OCI-LY1 (cell line): ENCODE measurements around the gene GUF1.

Experiments
- H2AFZ ChIP-seq: fragments of 200-600 bp; sonication (generic), shearing (Covaris generic); 2 replicates; pipeline ENCODE4 v1.6.0; 2014; ENCODE audit warnings: antibody characterized with exemption, mild to moderate bottlenecking, low read length
- H3F3A ChIP-seq: fragments of 200-600 bp; sonication (generic), shearing (Covaris generic); 2 replicates; pipeline ENCODE4 v1.6.0; 2014; ENCODE audit warnings: mild to moderate bottlenecking, antibody characterized with exemption, low read length, moderate library complexity; ENCODE audit not compliant: insufficient read depth
- H3K27ac ChIP-seq: fragments of 200-600 bp; sonication (generic); 2 replicates; pipeline ENCODE4 v1.5.1; 2014; ENCODE audit warnings: low read length, mixed run types, mild to moderate bottlenecking, low read depth; ENCODE audit not compliant: poor library complexity, severe bottlenecking
- H3K27me3 ChIP-seq: fragments of 200-600 bp; sonication (generic); 2 replicates; pipeline ENCODE4 v1.6.0; 2014; ENCODE audit warnings: antibody characterized with exemption, mild to moderate bottlenecking, low read length, moderate library complexity; ENCODE audit not compliant: insufficient read depth
- H3K36me3 ChIP-seq: fragments of 200-600 bp; sonication (generic); 2 replicates; pipeline ENCODE4 v1.6.1; 2014; ENCODE audit warnings: mild to moderate bottlenecking, antibody characterized with exemption, low read length, moderate library complexity, mixed read lengths; ENCODE audit not compliant: insufficient read depth
- H3K4me1 ChIP-seq: fragments of 200-600 bp; sonication (generic); 2 replicates; pipeline ENCODE4 v1.5.1; 2014; ENCODE audit warnings: mild to moderate bottlenecking, low read length, moderate library complexity; ENCODE audit not compliant: insufficient read depth, severe bottlenecking
- H3K4me2 ChIP-seq: fragments of 200-600 bp; sonication (generic), shearing (Covaris generic); 2 replicates; pipeline ENCODE4 v1.6.1; 2014; ENCODE audit warnings: low read length
- H3K4me3 ChIP-seq: fragments of 200-600 bp; sonication (generic); 2 replicates; pipeline ENCODE4 v1.5.1; 2014; ENCODE audit warnings: low read length, low read depth, mild to moderate bottlenecking, mixed read lengths; ENCODE audit not compliant: poor library complexity, severe bottlenecking
- H3K79me2 ChIP-seq: fragments of 200-600 bp; shearing (Covaris generic); 2 replicates; pipeline ENCODE4 v1.6.1; 2016; ENCODE audit warnings: mixed run types, low read length, mixed read lengths; ENCODE audit not compliant: insufficient read depth
- H3K9ac ChIP-seq: fragments of 200-600 bp; sonication (generic), shearing (Covaris generic); 2 replicates; pipeline ENCODE4 v1.6.1; 2014; ENCODE audit warnings: mild to moderate bottlenecking, low read length, mixed read lengths
- H3K9me2 ChIP-seq: fragments of 200-600 bp; sonication (generic), shearing (Covaris generic); 2 replicates; pipeline ENCODE4 v1.6.1; 2014; ENCODE audit warnings: low read depth, mild to moderate bottlenecking, low read length, mixed read lengths
- H3K9me3 ChIP-seq: fragments of 200-600 bp; shearing (Covaris generic); 2 replicates; pipeline ENCODE4 v1.6.1; 2014; ENCODE audit warnings: low read length, mixed read lengths
- H4K20me1 ChIP-seq: fragments of 200-600 bp; sonication (generic), shearing (Covaris generic); 2 replicates; pipeline ENCODE4 v1.6.0; 2016; ENCODE audit warnings: mild to moderate bottlenecking, low read length; ENCODE audit not compliant: insufficient read depth
- CTCF ChIP-seq: fragments of 200-600 bp; sonication (generic), shearing (Covaris generic); IDR thresholded peaks from 2 replicates; pipeline ENCODE4 v1.5.1; 2017; ENCODE audit warnings: mild to moderate bottlenecking, antibody characterized with exemption, low read length, moderate library complexity, mixed read lengths
- EZH2 ChIP-seq: fragments of 200-600 bp; sonication (generic), shearing (Covaris generic); IDR thresholded peaks from 2 replicates; pipeline ENCODE4 v1.8.0; 2017; ENCODE audit warnings: borderline replicate concordance, mixed run types, mild to moderate bottlenecking, antibody characterized with exemption, low read length, moderate library complexity, mixed read lengths

The GUF1 gene

GRCh38 chr4:44661940-44662622 is 16.1 kb upstream of the GUF1 start:
- Histone ChIP-seq H3F3A (no peaks in the 10 kb centered on the region), H4K20me1 (no peaks in the 10 kb centered on the region), H3K36me3 (no peaks in the 10 kb centered on the region), H3K9me3 (no peaks in the 10 kb centered on the region), H3K27me3 (no peaks in the 10 kb centered on the region), H3K4me2 (no peak overlapping the region), H3K27ac (no peak overlapping the region), H3K4me1 (no peaks in the 10 kb centered on the region), H2AFZ (no peak overlapping the region), H3K4me3 (no peak overlapping the region), H3K9me2 (no peaks in the 10 kb centered on the region), H3K79me2 (no peaks in the 10 kb centered on the region), H3K9ac (no peak overlapping the region)
- no peak for TF ChIP-seq CTCF
- no peak for TF ChIP-seq EZH2

GRCh38 chr4:44662623-44663005 is 15.6 kb upstream of the GUF1 start:
- no peaks in the 10 kb centered on the region for H3K9me2 ChIP-seq
- no peaks in the 10 kb centered on the region for H3K36me3 ChIP-seq
- no peak overlapping the region for H3K4me2 ChIP-seq
- TF ChIP-seq CTCF (no peak), EZH2 (no peak)
- H4K20me1 ChIP-seq = no peaks in the 10 kb centered on the region
- no peak overlapping the region for H3K9ac ChIP-seq
- H2AFZ ChIP-seq = no peak overlapping the region
- H3F3A ChIP-seq = no peaks in the 10 kb centered on the region
- H3K27ac ChIP-seq = no peak overlapping the region
- H3K79me2 ChIP-seq = no peaks in the 10 kb centered on the region
- no peaks in the 10 kb centered on the region for H3K4me1 ChIP-seq
- no peaks in the 10 kb centered on the region for H3K27me3 ChIP-seq
- no peaks in the 10 kb centered on the region for H3K9me3 ChIP-seq
- no peak overlapping the region for H3K4me3 ChIP-seq

GRCh38 chr4:44663539-44664263 is 14.5 kb upstream of the GUF1 start:
- no peak overlapping the region for H2AFZ ChIP-seq
- TF ChIP-seq CTCF = no peak
- no peak for TF ChIP-seq EZH2

More at GRCh38 chr4:44663539-44664263, 14.5 kb upstream of the GUF1 start:
- Histone ChIP-seq H3K4me2 (no peak overlapping the region), H4K20me1 (no peaks in the 10 kb centered on the region), H3K4me3 (no peak overlapping the region), H3K9me2 (no peaks in the 10 kb centered on the region), H3K36me3 (no peaks in the 10 kb centered on the region), H3K4me1 (no peaks in the 10 kb centered on the region), H3F3A (no peaks in the 10 kb centered on the region), H3K9ac (no peak overlapping the region), H3K27me3 (no peaks in the 10 kb centered on the region), H3K79me2 (no peaks in the 10 kb centered on the region), H3K9me3 (no peaks in the 10 kb centered on the region), H3K27ac (no peak overlapping the region)
